ENCODE measurements around the gene HINT2.

GRCh38 chr9:35813434-35814105 lies 1.3 kb downstream of the HINT2 start:
- no peak for TF ChIP-seq EZH2 (IDR thresholded peaks at IDR 0.05; ENCODE audit: borderline replicate concordance, insufficient read depth, low read depth, low read length, poor library complexity, severe bottlenecking)
- TF ChIP-seq, protein P1, sequence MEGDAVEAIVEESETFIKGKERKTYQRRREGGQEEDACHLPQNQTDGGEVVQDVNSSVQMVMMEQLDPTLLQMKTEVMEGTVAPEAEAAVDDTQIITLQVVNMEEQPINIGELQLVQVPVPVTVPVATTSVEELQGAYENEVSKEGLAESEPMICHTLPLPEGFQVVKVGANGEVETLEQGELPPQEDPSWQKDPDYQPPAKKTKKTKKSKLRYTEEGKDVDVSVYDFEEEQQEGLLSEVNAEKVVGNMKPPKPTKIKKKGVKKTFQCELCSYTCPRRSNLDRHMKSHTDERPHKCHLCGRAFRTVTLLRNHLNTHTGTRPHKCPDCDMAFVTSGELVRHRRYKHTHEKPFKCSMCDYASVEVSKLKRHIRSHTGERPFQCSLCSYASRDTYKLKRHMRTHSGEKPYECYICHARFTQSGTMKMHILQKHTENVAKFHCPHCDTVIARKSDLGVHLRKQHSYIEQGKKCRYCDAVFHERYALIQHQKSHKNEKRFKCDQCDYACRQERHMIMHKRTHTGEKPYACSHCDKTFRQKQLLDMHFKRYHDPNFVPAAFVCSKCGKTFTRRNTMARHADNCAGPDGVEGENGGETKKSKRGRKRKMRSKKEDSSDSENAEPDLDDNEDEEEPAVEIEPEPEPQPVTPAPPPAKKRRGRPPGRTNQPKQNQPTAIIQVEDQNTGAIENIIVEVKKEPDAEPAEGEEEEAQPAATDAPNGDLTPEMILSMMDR (IDR thresholded peaks at IDR 0.05), result no peak

Measured in B cell (primary cell).